GM21825 (cell line): ENCODE measurements around the gene EDN3.

Experiments
- ATAC-seq: cut with Tn5 transposase; IDR thresholded peaks from one replicate; pipeline ENCODE4 v1.9.1; 2021; ENCODE audit warnings: mild to moderate bottlenecking, moderate library complexity; ENCODE audit not compliant: unreplicated experiment

EDN3 gene

DNA sequence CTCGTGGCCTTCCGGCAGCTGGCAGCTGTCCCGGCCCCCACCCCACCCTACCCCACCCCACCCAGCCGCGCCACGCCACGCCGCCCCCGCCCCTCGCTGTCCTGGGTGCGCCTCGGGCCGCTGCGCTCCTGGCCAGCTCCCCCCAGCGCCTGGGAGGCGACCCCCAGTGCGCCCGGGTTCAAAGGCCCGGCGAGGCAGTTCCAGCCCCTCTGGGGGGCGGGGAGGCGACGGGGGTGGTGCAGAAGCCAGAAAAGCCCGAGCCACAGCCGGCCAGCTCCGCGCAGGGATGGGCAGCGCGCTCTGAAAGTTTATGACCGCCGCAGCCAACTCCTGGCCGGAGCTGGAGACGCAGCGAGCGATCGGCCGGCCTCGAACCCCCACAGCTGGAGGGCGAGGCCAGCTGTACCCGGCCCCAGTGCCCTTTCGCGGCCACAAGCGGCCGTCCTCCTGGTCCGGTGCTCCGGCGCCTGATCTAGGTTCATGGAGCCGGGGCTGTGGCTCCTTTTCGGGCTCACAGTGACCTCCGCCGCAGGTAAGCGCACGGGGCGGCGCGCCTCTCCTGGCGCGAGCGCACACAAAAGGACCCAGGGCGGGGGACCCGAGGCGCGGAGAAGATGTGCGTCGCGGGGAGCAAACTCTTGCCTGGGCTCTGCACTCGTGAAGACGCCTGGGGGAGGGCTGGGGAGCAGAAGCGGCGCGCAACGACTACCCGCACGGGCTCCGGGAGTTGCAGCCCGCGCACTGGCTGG is at the start of gene EDN3:
Gene EDN3 (plus strand): TSS at position 279 of the 749 bp plus-strand sequence. CDS start 202 bp downstream, at position 481.
- ATAC-seq = no peak

- no peak for ATAC-seq
Measured at GRCh38 chr20:59253325-59253724, 47.1 kb upstream of the EDN3 start.

- no peak for ATAC-seq
Measured at GRCh38 chr20:59253779-59254319, 46.6 kb upstream of the EDN3 start.

GRCh38 chr20:59255256-59255655 is 45.2 kb upstream of the EDN3 start:
- no peak for ATAC-seq

- ATAC-seq = no peak
Measured at GRCh38 chr20:59258221-59258621, 42.2 kb upstream of the EDN3 start.

DNA sequence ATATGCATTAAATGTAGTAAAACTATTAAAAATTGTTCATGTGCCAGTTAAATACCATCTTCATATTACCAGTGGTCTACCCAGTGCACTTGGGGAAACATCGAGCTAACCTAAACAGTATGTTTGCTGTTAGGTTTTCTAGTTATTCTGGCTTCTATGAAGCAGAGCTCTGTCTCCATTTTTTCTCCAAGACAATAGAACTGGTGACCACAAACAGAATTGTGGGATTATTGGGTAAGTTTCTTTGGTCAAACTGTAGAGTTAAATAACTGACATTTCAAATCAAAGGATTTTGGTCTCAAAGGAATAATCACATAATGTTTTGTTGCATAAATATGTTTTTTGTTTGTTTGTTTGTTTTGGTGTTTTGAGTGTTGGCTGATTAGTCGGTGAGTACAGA is 40.5 kb upstream of the EDN3 start:
- no peak for ATAC-seq

GRCh38 chr20:59265298-59265697 is 35.1 kb upstream of the EDN3 start:
- ATAC-seq = no peak

DNA sequence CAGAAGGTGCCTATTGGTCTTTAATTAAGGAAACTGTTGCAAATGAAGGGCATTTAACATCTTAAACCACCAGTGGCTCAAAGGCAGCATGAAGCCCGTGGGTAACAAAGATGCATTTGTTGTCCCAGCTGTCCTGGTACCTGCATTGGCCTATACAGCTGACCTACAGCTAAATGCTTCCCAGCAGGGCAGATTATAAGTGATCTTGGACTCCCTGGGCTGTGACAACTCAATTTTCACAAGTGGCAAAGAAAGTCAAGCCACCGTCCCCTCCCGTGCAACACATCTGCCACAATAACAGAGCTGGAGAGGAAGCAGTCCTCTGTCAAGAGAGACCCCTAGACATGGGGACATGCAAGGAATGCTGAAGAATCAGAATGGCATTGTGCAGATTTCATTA is 31.5 kb upstream of the EDN3 start:
- ATAC-seq = no peak

DNA sequence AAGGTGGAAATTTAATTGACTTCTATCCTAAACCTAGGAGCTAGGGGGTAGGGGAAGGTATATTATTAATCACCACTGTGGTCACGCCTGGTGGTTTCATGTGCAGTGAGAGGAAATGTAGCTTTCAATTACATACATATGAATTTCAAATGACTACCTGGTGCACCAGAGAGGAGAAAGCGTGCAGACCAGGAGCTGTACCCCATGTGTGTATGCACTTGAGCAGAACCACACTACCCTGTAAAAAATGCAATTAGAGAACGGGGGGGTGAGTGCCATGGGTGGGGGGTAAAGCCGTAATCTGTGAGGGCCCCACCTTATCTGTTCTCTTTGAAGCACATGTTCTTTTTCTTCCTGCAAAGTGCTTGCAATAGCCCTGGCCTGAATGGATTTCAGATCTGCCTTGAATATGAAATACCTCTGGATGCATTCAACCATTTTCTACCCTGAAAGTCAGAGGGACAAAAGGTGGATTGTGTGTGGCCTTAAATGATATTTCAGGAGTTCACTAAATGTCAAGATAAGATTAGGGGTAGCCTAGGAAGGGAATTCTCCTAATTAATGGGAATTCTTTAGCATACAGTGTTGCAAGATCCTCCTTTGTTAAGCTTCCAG is 30.9 kb upstream of the EDN3 start:
- no peak for ATAC-seq

GRCh38 chr20:59270380-59270779 is 30.0 kb upstream of the EDN3 start:
- no peak for ATAC-seq

- ATAC-seq = no peak
Measured at GRCh38 chr20:59273739-59274357, 26.6 kb upstream of the EDN3 start.

DNA sequence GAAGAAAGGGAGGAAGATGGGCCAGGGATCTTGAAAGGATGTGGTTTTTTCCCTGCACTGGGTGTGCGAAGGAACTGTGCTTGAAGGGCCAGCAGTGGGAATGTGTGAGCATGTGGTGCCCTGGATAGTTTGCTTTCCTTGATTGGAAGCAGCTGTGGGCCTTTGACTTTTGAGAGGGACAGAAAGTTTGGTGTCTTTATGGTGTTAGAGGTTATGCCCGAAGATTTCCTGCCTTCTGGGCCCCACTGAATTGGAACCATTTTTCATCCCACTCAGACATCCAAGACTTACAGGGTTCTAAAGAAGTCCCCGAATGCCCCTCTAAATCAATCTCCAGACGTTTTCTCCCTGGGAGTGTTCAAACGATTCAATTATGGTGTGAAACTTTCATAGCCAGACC is 23.5 kb upstream of the EDN3 start:
- no peak for ATAC-seq

GRCh38 chr20:59284470-59284869 is 15.9 kb upstream of the EDN3 start:
- no peak for ATAC-seq

- no peak for ATAC-seq
Measured at GRCh38 chr20:59289994-59290393, 10.4 kb upstream of the EDN3 start.

DNA sequence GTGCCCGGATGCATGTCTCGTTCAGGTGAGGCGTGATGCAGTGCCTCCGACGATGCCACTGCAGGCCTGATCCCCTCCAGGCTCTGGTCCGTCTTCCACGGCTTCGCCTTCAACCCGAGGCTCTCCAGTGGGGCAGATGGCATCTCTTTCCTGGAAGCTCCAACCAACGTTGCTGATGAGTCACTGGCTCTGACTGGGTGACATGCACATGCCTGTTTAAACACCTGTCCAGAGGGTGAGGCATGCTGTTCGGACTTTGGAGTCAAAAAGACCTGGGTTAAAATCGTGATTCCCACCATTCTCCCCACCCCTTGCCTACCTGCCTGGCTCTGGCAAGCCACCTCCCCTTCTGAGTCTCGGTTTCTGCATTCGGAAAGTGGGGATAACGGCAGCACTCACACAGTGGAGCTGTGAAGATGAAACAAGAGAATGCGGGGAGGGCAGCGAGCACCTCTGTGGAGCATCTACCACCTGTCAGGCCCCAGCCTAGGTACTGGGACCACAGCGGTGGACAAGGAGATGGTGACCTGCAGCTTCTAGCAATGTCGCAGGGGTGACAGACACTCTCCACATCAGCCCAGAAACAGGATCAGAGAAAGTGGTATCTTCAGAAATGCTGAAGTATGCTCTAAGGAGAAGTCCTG is 8.5 kb upstream of the EDN3 start:
- ATAC-seq = no peak

DNA sequence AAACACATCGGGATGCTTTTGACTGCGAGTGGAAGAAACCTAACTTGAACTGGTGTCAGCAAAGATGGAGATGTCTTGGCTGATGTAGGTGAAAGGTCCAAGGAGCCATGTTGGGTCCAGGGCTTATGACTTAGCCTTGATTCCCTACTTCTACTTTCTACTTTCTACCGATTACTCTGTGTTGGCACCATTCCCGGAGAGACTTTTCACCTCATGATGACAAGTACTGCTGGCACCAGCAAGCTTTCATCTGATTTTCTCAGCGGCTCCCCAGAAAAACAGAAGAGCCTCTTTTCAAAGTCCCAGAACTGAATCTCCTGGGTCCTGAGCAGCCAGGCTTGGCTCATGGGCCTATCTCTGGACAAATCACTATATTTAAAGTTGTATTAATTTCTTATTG is 4.9 kb upstream of the EDN3 start:
- no peak for ATAC-seq

GRCh38 chr20:59297686-59298085 is 2.7 kb upstream of the EDN3 start:
- ATAC-seq = no peak

DNA sequence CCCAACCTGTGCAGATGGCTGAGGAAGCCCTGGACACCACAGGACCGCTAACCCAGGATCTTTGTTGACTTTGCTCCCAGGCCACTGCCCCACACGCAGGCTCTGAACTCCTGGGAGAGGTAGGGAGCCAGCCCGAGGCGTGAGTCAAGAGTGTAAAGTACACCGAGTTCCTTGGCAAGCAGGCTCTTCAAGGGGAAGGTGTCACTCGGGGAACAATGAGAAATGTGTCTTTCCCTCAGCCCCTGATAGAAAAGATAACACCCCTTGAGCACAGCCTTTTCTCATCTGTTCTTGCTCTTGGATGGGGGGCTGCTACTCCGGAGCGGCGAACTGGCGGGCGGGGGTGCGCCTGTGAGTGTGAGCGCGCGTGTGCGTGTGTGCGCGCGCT is 472 bp upstream of the EDN3 start:
- no peak for ATAC-seq

GRCh38 chr20:59301343-59302007 is 1.1 kb downstream of the EDN3 start:
- ATAC-seq = no peak

DNA sequence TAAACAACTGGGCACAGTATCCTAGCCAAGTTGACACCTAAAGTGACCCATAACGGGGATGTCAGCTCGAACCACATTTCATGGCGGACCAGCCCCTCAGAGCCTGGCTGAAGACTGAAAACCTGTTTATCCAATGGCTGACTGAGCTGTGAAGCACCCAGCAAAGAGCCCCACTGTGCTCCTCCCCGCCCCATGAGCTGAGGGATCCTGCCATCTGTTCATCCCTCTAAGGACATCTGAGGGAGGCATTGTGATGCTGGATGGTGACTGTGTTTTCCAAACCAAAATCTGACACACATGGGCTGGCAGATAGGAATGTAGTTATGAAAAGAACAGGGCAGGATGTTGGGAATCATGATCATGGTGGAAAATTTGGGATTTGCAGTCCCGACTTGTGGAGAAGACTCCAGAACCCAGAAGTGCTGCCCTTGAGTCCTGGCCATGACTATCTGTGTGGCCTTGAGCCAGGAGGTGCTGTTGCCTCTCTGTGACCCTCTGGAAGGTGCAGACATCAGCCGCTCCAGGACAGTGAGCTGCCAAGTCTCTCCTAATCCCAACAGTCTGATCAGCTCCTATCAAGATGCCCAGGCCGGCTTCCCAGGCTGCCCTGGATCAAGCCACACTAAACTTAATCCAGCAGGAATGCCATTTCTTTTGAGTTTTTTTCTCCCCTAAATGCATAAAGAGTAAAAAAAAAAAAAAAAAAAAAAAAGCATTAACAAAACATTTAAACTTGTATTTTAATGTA is 5.7 kb downstream of the EDN3 start:
- no peak for ATAC-seq
